Stromal cell of bone marrow (primary cell): Measurements from ENCODE around the gene NRXN2.
"Not testable (repeated sequence)": the region's sequence is repeated elsewhere in the genome, so short reads cannot be mapped to it uniquely, and the experiment has no call there.

Source experiments
- DNase-seq: peaks from one replicate; pipeline ENCODE4 v3.0.0-alpha.2; 2012; ENCODE audit warnings: low read depth

Gene NRXN2

DNA sequence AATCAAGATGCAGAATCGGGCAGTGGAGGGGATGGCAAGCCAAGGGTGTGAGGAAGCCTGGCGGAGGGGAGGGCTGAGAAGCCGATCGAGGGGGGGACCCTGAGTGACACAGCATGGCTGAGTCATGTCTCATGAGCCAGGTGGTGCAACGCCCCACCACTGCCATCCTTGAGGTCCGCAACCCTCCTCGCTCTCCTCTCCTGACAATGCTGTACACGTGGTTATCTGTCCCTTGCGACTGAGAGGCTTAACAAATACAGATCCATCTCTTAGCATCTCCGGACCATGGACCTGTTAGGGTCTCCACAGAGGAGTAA lies 117.8 kb downstream of the NRXN2 start:
- no peak for DNase-seq

- no peak for DNase-seq
These were observed 118.3 kb downstream of the NRXN2 start for GRCh38 chr11:64604458-64605243.

DNA sequence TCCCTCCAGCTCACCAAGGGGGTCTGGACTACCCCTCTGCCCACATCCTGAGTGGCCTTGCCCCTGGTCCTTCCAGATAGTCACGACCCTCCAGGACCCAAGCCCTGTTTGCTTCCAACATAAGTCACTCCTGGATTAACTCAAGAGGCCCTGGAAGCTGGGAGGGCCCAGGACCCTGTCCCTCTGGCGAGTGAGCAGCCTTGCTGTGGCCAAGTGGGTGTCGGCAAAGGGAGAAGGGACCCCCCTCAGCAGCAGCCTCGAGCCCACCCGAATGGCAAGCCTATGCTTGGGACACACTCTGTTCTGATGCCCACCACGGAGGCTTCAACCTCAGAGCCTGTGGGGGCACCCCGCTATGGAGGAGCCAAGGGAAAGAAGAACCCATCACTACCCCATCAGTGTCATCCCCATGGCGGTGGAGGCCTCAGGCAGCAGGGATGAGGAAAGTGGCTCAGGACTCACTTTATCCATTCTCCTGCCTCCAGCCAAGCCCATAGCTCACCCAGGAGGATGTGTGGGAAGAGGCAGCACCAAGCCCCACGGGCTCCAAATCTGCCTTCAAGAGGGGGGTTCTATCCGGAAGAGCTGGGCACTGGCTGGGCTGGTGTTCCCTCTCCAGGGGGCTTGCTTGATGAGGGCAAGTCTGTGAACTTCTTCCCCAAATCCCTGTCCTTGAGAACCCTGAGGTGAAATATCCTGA lies 119.4 kb downstream of the NRXN2 start:
- DNase-seq: no peak

DNA sequence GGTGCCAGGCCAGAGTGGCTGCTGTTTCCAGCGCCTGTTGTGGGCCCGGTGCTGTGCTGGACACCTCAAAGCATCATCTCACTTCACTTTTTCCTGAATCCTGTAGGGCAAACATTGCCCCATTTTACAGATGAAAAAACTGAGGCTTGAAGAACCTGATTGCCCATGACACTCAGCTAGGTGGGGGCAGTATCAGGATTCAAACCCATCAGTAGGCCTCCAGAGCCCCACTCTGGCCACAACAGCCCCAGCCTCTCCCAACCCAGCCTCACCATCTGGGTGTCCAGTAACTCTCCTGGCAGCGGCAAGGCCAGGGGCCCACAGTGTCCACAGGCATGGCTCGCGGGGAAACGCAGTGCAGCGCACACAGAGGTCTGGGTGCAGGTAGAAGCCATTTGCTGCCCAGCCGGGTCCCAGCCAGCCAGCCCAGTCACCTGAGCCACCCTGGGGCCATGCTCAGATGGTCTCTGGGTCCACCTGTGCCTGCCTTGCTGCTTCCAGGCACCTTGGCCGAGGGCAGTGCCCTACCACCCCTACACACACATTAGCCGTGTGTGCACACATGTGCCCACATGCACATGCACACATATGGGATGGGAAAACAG lies 120.4 kb downstream of the NRXN2 start:
- DNase-seq: no peak

GRCh38 chr11:64601605-64602465 lies 121.2 kb downstream of the NRXN2 start:
- DNase-seq: no peak

GRCh38 chr11:64600281-64600992 lies 122.6 kb downstream of the NRXN2 start:
- no peak for DNase-seq

DNA sequence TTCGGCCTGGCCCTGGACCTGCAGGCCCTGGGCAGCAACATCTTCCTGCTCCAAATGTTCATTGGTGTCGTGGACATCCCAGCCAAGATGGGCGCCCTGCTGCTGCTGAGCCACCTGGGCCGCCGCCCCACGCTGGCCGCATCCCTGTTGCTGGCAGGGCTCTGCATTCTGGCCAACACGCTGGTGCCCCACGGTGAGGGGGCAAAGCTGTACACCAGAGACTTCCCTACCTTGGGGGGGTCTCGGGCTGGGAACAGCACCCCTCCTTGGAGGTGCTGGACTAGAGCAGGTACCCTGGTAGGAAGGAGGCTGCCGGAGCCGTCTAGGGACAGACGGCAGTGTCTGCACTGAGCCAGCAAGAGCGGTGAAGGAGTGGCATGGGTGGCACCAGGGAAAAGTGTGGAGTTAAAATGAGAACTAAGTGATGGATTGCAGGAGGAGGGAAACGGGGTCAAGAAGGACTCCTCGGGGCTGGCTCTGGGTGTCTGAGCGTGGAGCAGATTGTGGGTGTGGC lies 123.2 kb downstream of the NRXN2 start:
- no peak for DNase-seq

DNA sequence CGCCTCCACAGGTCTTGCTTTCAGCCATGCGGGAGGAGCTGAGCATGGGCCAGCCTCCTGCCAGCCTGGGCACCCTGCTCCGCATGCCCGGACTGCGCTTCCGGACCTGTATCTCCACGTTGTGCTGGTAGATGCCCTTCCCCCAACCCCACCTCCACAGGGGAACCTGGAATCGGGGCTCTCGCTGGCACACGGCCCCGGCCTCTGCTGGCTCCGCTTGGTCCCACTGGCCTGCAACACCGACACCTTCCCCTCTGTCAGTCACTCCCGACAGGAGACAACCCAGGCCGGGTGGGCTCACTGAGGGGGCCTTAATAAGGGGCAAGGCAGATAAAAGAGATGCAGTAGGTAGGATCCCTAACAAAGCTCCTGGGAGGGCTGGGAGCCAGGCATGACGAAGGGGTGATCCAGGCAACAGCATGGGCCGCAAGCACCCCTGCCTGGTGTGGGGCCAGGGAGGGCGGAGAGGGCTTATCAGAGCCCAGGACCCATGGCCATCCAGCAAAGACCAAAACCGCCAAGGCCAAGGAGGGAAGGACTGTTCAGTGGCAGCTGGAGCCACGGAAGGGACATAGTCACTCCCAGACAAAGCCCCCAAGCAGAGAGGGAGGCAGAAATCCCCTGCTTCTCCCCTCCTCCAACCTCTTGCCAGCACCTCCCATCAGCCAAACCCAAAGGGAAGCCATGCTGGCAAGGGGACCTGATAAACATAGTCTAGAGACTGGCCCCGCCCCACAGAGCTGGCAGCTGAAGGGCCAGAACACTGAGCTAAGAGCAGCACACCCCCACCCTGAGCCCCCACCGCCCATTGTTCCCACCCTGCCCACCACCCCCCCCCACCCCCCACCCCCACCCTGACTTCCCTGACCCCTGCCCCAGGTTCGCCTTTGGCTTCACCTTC lies 124.0 kb downstream of the NRXN2 start:
- DNase-seq: no peak

DNA sequence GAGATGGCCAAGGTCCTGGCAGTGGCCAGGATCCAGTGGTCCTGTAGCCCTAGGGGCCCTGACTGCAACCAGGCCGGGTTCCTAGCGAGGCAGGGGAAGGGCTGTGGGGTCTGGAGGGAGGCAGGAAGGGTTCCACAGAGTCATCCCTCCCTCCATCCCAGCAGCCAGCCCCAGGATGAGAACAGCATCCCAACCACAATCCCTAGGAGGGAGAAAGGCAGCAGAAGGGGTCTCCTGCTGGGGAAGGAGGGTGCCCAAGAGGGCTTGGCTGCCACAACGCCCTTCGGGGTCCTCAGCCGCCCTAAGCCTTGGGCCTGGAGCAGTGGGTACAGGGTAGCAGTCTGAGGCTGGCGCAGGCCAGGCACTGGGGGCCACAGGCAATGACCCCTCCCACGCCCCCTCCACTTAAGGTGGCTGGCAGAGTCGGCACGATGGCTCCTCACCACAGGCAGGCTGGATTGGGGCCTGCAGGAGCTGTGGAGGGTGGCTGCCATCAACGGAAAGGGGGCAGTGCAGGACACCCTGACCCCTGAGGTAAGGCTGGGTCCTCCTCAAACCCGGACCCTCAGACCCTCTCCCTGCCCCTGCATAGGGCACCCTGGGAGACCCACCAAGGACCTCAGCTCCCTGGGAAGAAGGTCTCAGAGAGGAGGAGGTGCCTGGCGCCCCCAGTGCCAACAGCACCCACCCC lies 124.7 kb downstream of the NRXN2 start:
- DNase-seq: no peak

DNA sequence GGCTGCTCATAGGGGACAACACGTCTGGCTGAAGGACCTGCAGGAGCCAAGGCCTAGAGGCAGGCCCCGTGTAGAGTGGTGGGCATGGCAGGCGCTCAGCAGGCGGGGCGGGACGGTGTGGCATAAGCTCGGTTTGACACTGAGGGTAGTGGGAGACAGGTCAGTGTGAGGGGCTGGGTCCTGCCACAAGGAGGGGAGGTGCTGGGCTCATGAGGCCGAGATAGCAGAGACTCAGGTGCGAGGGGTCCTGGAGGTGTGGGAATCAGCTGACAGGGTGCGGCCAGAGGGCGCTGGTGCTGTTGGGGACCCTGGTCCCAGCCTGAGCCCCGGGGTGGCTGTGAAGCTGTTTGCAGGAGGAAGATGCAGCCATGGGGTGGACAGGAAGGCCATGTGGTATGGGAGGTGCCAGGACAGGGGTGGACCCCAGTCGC lies 125.3 kb downstream of the NRXN2 start:
- DNase-seq: no peak

GRCh38 chr11:64595922-64596321 lies 127.1 kb downstream of the NRXN2 start:
- DNase-seq: not testable (repeated sequence)

DNA sequence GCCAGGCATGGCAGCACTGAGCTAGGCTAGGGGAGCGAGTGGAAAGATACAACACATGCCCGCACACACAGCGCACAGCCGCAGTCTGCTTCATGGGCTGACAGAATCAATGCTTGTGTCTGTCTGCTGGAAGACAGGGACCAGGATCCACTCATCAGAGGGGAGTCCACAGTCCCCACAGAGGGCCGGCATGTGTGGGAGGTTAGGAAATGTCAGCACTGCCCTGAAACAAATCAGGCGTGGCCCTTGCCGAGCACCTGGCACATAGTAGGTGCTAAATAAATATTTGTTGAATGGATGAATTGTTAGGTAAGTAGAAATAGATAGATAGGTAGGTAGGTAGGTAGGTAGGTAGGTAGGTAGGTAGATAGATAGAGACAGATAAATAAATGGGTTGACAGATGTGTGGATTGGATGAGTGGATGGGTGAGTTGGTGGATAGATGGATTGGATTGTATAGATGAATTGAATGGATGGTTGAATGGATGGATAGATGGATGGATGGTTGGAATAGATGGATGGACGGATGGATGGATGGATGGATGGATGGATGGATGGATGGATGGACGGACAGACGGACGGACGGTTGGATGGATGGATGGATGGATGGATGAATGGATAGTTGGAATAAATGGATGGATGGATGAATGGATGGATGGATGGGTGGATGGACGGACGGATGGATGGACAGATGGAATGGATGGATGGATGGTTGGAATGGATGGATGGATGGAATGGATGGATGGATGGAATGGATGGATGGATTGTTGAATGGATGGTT lies 128.6 kb downstream of the NRXN2 start:
- DNase-seq: no peak

DNA sequence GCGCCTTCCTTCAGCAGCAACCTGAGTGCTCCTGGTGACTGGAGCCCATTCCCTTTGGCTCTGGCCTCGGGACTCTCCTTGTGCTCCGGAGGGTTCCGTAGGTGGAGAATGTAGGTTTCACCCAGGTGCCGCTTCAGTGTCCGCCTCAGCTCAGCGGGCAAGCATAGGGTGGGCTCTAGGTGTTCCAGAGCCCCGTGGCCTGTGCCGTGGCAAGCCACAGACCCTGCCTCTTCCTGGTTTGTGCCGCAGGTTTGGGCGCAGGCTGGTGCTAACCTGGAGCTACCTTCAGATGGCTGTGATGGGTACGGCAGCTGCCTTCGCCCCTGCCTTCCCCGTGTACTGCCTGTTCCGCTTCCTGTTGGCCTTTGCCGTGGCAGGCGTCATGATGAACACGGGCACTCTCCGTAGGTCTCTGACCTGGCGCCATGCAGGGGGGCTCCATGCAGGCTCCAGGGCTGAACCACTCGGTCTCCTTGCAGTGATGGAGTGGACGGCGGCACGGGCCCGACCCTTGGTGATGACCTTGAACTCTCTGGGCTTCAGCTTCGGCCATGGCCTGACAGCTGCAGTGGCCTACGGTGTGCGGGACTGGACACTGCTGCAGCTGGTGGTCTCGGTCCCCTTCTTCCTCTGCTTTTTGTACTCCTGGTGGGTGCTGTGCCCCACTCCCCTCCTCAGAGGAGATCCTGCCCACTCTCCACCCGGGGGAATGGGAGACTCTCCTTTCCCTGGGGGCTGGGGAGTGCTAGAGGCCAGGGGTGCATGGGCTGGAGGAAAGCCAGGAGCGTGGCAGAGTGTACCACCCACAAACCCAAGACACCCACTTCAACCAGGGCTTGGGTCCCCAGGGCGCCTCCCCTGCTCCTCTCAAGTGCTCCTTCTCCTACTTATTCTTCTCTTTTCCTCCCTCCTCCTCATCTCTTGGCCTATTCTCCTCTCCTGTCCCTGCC lies 129.6 kb downstream of the NRXN2 start:
- DNase-seq: no peak

DNA sequence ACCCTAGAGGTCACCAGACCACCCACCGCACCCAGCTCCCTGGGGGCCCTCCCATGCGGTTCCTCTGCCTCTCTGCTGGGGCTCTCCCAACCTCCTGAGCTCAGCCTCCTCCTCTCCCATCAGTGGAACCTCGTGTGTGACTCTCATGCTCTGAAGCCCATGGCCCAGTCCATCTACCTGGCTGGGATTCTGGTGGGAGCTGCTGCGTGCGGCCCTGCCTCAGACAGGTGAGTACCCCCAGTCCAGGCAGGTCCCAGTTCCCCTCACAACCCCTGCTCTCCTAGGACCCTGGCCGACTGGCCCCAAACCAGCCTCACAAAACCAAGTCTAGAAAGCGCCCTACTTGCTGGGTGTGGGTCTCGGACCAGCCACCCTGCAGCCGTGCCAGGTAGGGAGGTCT lies 130.3 kb downstream of the NRXN2 start:
- no peak for DNase-seq

DNA sequence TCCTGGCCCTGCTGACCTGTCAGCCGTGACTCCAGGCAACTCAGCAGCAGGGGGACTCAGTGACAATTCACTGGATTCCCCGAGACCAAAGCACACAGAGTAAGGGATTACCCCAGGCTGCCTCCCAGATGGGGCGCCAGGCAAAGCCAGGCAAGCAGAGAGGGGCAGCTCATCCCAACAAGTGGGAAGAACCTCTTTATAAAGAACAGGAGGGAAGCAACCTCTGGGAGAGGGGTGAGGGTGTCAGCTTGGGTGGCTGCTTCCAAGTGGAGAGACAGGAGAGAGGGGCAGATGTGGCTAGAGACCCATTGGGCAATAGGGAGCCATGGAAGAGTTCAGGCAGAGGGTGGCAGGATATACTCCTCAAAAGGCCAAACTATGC lies 130.8 kb downstream of the NRXN2 start:
- DNase-seq: no peak

GRCh38 chr11:64591257-64592233 lies 131.5 kb downstream of the NRXN2 start:
- no peak for DNase-seq

DNA sequence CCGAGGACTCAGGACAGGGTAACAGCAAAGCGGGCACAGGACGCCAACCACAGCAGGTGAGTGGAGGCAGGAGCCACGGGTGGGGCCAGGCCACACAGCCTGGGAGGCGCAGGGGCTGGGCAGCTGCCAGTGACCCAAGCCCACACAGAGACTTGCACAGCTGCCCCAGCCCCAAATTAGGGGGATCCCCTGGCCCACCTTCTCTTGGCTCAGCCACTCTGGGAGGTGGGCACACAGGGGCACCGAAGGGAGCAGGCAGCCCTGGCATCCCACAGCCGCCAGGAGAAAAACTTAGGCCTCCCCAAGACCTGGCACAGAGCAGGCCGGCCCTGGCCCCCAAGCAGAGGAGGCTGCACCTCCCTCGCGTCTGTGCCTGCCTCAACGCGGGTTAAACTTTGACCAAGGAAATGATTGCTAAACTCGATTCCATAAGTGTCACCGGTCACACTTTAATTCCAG lies 132.2 kb downstream of the NRXN2 start, which contains the start of gene SLC22A12:
Gene SLC22A12, plus strand, starts transcription at position 458 of the 459 bp plus-strand sequence. CDS start 337 bp downstream, outside the sequence.
- no peak for DNase-seq
